MCF 10A (cell line): ENCODE results near the gene TRAK1. TPM values are rescaled to one million over a fixed set of nuclear protein-coding genes. Genes with fewer than 3 reads are reported as not detected.

Experiments
- BruUV-seq: library from RNA; stranded (reverse); fragments of 400-500 nt; replicated peaks from 2 replicates; lab custom pipeline; 2021; lab: Mats Ljungman, UMichigan
- CTCF ChIA-PET: fragments of 300-600 bp; sonication (Branson Sonifier 250); formaldehyde crosslinking; extraction: SDS; loops from one replicate; lab custom pipeline; 2021; ENCODE audit warnings: antibody characterized with exemption, inconsistent platforms; lab: Yijun Ruan, JAX
- POLR2A ChIA-PET: fragments of 300-600, 350-650 bp; sonication (Branson Sonifier 250); formaldehyde crosslinking; extraction: SDS; loops from one replicate; lab custom pipeline; 2020; ENCODE audit warnings: antibody characterized with exemption, inconsistent platforms; lab: Yijun Ruan, JAX
- DNase-seq: peaks from one replicate; pipeline ENCODE4 v3.0.0-alpha.2; 2018; ENCODE audit not compliant: unreplicated experiment
- H3K27ac Mint-ChIP-seq: one replicate; pipeline ENCODE4 v1.8.0; 2022; ENCODE audit warnings: mild to moderate bottlenecking, low read depth, mixed read lengths; ENCODE audit not compliant: unreplicated experiment
- H3K27me3 Mint-ChIP-seq: one replicate; pipeline ENCODE4 v1.8.0; 2022; ENCODE audit warnings: mixed read lengths; ENCODE audit not compliant: insufficient read depth, unreplicated experiment
- H3K36me3 Mint-ChIP-seq: one replicate; pipeline ENCODE4 v1.8.0; 2022; ENCODE audit warnings: mild to moderate bottlenecking, moderate library complexity, mixed read lengths; ENCODE audit not compliant: insufficient read depth, unreplicated experiment
- H3K4me1 Mint-ChIP-seq: one replicate; pipeline ENCODE4 v1.8.0; 2022; ENCODE audit warnings: mixed read lengths; ENCODE audit not compliant: insufficient read depth, unreplicated experiment
- H3K4me3 Mint-ChIP-seq: one replicate; pipeline ENCODE4 v1.8.0; 2022; ENCODE audit warnings: mild to moderate bottlenecking, moderate library complexity, mixed read lengths; ENCODE audit not compliant: unreplicated experiment
- H3K9me3 Mint-ChIP-seq: one replicate; pipeline ENCODE4 v1.8.0; 2022; ENCODE audit warnings: mixed read lengths; ENCODE audit not compliant: unreplicated experiment
- intact Hi-C: fragments of 100-400 bp; cut with micrococcal nuclease; formaldehyde crosslinking; loops from 2 replicates; pipeline ENCODE4 v1.14.1; 2022
- total RNA-seq: library from RNA; stranded (reverse); gene quantifications from 2 replicates; pipeline ENCODE4 v1.2.3, GENCODE V29; 2022
- TF ChIP-seq, protein P1 (sequence below): fragments of 200-600 bp; IDR thresholded peaks from one replicate; pipeline ENCODE4 v1.8.0; 2022; ENCODE audit warnings: antibody characterized with exemption, mild to moderate bottlenecking; ENCODE audit not compliant: unreplicated experiment

TRAK1 gene
- total RNA-seq, 1 experiment from 2014 or later = 33.2 TPM

DNA sequence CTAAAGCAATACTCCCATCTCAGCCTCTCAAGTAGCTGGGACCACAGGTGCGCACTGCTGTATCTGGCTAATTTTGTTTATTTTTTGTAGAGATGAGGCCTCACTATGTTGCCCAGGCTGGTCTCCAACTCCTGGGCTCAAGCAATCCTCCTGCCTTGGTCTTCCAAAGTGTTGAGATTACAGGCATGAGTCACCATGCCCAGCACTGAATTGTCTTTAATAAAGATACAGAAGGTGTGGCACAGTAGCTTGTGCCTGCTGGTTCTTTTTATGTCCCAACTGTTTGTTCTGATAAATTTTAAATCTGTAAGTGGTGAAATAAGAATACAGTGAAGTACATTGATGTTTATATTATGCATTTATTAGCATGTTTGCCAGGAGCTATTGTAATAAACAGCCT, 20.6 kb upstream of the TRAK1 start:
- peak; percentile 50 for DNase-seq
- peaks cover 6% of the 10 kb centered on the region for H3K36me3 Mint-ChIP-seq
- CTCF ChIA-PET = interaction anchor here (0.5 to 3.1 kb wide), 3 partner anchors 11 to 105 kb away, joined by 3 to 17 read pairs (median 3); no protein-coding TSS in a partner anchor
- intact Hi-C loops = no loop called here
- TF ChIP-seq, protein P1, sequence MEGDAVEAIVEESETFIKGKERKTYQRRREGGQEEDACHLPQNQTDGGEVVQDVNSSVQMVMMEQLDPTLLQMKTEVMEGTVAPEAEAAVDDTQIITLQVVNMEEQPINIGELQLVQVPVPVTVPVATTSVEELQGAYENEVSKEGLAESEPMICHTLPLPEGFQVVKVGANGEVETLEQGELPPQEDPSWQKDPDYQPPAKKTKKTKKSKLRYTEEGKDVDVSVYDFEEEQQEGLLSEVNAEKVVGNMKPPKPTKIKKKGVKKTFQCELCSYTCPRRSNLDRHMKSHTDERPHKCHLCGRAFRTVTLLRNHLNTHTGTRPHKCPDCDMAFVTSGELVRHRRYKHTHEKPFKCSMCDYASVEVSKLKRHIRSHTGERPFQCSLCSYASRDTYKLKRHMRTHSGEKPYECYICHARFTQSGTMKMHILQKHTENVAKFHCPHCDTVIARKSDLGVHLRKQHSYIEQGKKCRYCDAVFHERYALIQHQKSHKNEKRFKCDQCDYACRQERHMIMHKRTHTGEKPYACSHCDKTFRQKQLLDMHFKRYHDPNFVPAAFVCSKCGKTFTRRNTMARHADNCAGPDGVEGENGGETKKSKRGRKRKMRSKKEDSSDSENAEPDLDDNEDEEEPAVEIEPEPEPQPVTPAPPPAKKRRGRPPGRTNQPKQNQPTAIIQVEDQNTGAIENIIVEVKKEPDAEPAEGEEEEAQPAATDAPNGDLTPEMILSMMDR = no peak
- H3K9me3 Mint-ChIP-seq = no peaks in the 10 kb centered on the region
- BruUV-seq = no TSS peak
- peaks cover 34% of the 10 kb centered on the region for H3K4me1 Mint-ChIP-seq
- POLR2A ChIA-PET = interaction anchor here (1.1 to 3.2 kb wide), 8 partner anchors 8 to 109 kb away, joined by 3 to 27 read pairs (median 16); partner anchors contain the start of genes TRAK1 and ULK4
- peak overlapping the region; percentile 35 for H3K27ac Mint-ChIP-seq
- H3K4me3 Mint-ChIP-seq = no peak overlapping the region
- H3K27me3 Mint-ChIP-seq = no peaks in the 10 kb centered on the region

DNA sequence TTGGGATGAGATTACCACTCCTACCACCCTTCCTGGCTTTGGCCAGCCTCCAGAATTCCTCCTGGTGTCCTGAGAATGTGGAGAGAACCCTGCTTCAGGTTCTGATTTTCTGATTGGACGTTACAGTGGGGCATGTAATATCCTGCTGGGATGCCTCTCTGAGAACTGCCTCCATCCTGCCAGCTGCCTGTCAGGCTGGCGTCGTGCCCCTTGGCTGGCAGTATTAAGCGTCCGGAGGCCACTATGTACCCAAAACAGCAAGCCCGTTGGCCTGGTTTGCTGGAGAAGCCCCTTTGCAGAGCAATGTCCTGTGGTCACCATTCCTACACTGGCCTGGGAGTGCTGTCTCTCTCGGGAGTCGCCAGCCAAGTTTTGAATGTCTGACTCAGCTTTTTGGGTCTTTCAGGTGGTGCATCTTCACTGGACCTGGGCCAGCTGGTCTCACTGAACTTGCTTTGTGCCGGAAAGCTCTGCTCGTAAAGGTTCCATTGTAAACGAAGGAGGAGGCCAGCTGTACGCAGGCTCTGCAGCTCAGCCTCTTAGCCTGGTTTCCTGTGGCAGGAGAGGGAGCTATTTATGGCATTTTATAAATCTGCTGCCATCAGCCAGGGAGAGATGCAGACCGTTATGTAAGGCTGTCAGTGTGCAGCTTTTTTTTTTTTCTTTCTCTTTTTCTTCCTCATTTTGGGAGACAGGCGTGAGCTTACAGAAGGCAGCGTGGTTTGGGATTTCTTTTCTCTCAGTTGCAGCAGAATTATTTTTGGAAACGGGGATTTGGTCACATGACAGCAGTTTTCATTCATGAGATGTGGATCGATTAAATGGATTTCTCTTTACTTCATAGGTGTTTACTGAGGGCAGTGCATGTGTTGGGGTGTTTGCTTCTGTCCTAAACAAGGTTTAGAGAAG, 19.0 kb upstream of the TRAK1 start:
- no peaks in the 10 kb centered on the region for H3K9me3 Mint-ChIP-seq
- TF ChIP-seq, protein P1 = no peak
- peaks cover 34% of the 10 kb centered on the region for H3K4me1 Mint-ChIP-seq
- peaks cover 6% of the 10 kb centered on the region for H3K36me3 Mint-ChIP-seq
- intact Hi-C loops = no loop called here
- H3K4me3 Mint-ChIP-seq = peak overlapping the region; percentile 50
- peak; percentile 94 for DNase-seq
- BruUV-seq = no TSS peak
- no peaks in the 10 kb centered on the region for H3K27me3 Mint-ChIP-seq
- ChIA-PET CTCF (interaction anchor here (0.6 to 3.1 kb wide), 9 partner anchors 8 to 533 kb away, joined by 3 to 17 read pairs (median 4); no protein-coding TSS in a partner anchor), POLR2A (interaction anchor here (0.7 to 3.2 kb wide), 11 partner anchors 8 to 1868 kb away, joined by 3 to 27 read pairs (median 8); partner anchors contain the start of genes TRAK1 and ULK4)
- H3K27ac Mint-ChIP-seq = peak overlapping the region; percentile 43

DNA sequence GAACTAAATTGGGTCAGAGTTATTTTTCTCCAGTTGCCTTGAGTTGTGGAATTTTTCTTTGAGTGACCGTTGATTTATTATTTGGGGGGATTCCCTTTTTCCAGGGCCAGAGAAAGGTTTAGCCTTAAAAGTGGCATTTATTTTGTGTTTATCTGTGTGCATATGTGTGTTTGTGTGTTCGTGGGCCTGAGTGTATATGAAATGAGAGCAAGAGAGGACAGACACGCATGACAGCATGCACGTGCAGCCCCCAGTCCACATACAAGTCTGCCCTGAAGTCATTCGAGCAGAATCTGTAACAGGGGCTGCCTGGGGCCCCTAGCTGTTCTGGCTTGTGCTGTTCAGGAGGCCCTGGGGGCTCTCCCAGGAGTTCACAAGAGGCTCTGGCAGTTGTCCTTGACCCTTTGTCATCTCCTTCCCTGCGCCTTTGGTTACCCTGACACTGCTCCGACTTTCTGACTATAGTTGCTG, 18.3 kb upstream of the TRAK1 start:
- TF ChIP-seq, protein P1 = no peak
- ChIA-PET POLR2A (interaction anchor here (1.0 to 3.2 kb wide), 6 partner anchors 7 to 58 kb away, joined by 3 to 27 read pairs (median 14); no protein-coding TSS in a partner anchor), CTCF (interaction anchor here (0.6 to 1.1 kb wide), 5 partner anchors 17 to 178 kb away, joined by 3 to 4 read pairs (median 4); no protein-coding TSS in a partner anchor)
- intact Hi-C loops = no loop called here
- no TSS peak for BruUV-seq
- Mint-ChIP-seq H3K36me3 (peaks cover 6% of the 10 kb centered on the region), H3K9me3 (no peaks in the 10 kb centered on the region), H3K27me3 (no peaks in the 10 kb centered on the region), H3K27ac (peak overlapping the region; percentile 43), H3K4me1 (peaks cover 34% of the 10 kb centered on the region), H3K4me3 (peak overlapping the region; percentile 50)
- no peak for DNase-seq

DNA sequence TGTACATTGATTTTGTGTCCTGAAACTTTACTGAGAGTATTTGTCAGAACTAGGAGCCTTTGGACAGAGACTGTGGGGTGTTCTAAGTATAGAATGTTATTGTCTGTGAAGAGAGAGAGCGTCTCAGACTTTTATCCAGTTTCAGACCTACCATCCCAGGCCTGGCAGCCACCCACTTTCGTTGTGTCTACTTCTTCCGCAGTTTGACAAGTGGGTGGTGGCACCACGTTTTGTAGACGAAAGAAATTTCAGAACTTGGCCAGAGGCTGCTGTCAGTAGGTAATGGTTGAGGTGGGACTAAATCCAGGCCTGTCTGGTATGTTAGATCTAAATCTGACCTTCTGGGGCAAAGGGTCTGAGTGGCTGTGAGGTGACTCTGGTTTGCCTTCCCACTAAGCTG, 13.4 kb upstream of the TRAK1 start:
- TF ChIP-seq, protein P1 = no peak
- Mint-ChIP-seq H3K27me3 (no peaks in the 10 kb centered on the region), H3K4me3 (peak overlapping the region; percentile 24), H3K36me3 (peaks cover 13% of the 10 kb centered on the region), H3K4me1 (peaks cover 41% of the 10 kb centered on the region), H3K9me3 (no peaks in the 10 kb centered on the region), H3K27ac (peak overlapping the region; percentile 97)
- CTCF ChIA-PET = interaction anchor here (0.6 to 5.6 kb wide), 3 partner anchors 16 to 36 kb away, joined by 3 to 23 read pairs (median 5); no protein-coding TSS in a partner anchor
- no peak for DNase-seq
- intact Hi-C loops = no loop called here
- BruUV-seq = no TSS peak
- POLR2A ChIA-PET = interaction anchor here (0.6 to 1.6 kb wide), 3 partner anchors 13 to 76 kb away, joined by 3 to 5 read pairs (median 3); partner anchors contain the start of gene TRAK1
